GM23248 (cell line): ENCODE measurements around the gene C10orf90. TPM values are rescaled to one million over a fixed set of nuclear protein-coding genes. Genes with fewer than 3 reads are reported as not detected.
A peak's percentile ranks its signal among the peaks of the same experiment; 100 is the strongest.

Source experiments
- DNase-seq: peaks from one replicate; pipeline ENCODE4 v3.0.0-alpha.2; 2015
- H2AFZ ChIP-seq: fragments of 200-600 bp; sonication (generic); 2 replicates; pipeline ENCODE4 v1.6.1; 2016; ENCODE audit warnings: antibody characterized with exemption
- H3F3A ChIP-seq: fragments of 200-600 bp; sonication (generic); 2 replicates; pipeline ENCODE4 v1.6.1; 2016; ENCODE audit warnings: mild to moderate bottlenecking, antibody characterized with exemption, mixed run types; ENCODE audit not compliant: insufficient read depth
- H3K27ac ChIP-seq: fragments of 200-600 bp; sonication (generic); 2 replicates; pipeline ENCODE4 v1.5.1; 2016; ENCODE audit warnings: mild to moderate bottlenecking
- H3K27me3 ChIP-seq: fragments of 200-600 bp; sonication (generic); replicated peaks from 2 replicates; pipeline ENCODE4 v1.6.1; 2016; ENCODE audit warnings: mild to moderate bottlenecking; ENCODE audit not compliant: insufficient read depth
- H3K36me3 ChIP-seq: fragments of 200-600 bp; sonication (generic); 2 replicates; pipeline ENCODE4 v1.6.1; 2016; ENCODE audit warnings: low read depth, mild to moderate bottlenecking
- H3K4me1 ChIP-seq: fragments of 200-600 bp; sonication (generic); 2 replicates; pipeline ENCODE4 v1.6.1; 2016; ENCODE audit warnings: mild to moderate bottlenecking; ENCODE audit not compliant: insufficient read depth
- H3K4me2 ChIP-seq: fragments of 200-600 bp; sonication (generic); one replicate; pipeline ENCODE4 v1.6.1; 2016; ENCODE audit warnings: mild to moderate bottlenecking; ENCODE audit not compliant: unreplicated experiment
- H3K4me3 ChIP-seq: fragments of 200-600 bp; sonication (generic); 2 replicates; pipeline ENCODE4 v1.5.1; 2016; ENCODE audit warnings: mild to moderate bottlenecking
- H3K79me2 ChIP-seq: fragments of 200-600 bp; sonication (generic); 2 replicates; pipeline ENCODE4 v1.6.1; 2016; ENCODE audit warnings: mild to moderate bottlenecking; ENCODE audit not compliant: insufficient read depth
- H3K9ac ChIP-seq: fragments of 200-600 bp; sonication (generic); 2 replicates; pipeline ENCODE4 v1.6.1; 2016; ENCODE audit warnings: mild to moderate bottlenecking
- H3K9me2 ChIP-seq: fragments of 200-600 bp; sonication (generic); 2 replicates; pipeline ENCODE4 v1.6.1; 2016; ENCODE audit warnings: mixed run types, mild to moderate bottlenecking, moderate library complexity; ENCODE audit not compliant: insufficient read depth
- H3K9me3 ChIP-seq: fragments of 200-600 bp; sonication (generic); one replicate; pipeline ENCODE4 v1.6.1; 2017; ENCODE audit warnings: low read depth
- H4K20me1 ChIP-seq: fragments of 200-600 bp; sonication (generic); 2 replicates; pipeline ENCODE4 v1.6.0; 2016; ENCODE audit not compliant: insufficient read depth
- EZH2 ChIP-seq: fragments of 200-600 bp; sonication (generic); IDR thresholded peaks from 2 replicates; pipeline ENCODE4 v1.6.1; 2018; ENCODE audit warnings: antibody characterized with exemption, mild to moderate bottlenecking; ENCODE audit not compliant: insufficient read depth, poor library complexity, severe bottlenecking
- EZH2phosphoT487 ChIP-seq: fragments of 200-600 bp; sonication (generic); IDR thresholded peaks from 2 replicates; pipeline ENCODE4 v1.6.1; 2018; ENCODE audit warnings: antibody characterized with exemption, moderate library complexity, mild to moderate bottlenecking, low read depth; ENCODE audit not compliant: insufficient read depth
- WGBS, 2 experiments: methylation state at CpG; one replicate each; pipeline ENCODE4 v1.1.6; 2015 to 2017; ENCODE audit warnings: low lambda C conversion rate in 2 of 2, low coverage in 1 of 2; ENCODE audit errors: missing lambda C conversion rate in 2 of 2; 5-methylcytosine and 5-hydroxymethylcytosine counted together
- in situ Hi-C: fragments of 300-500 bp; cut with MboI; formaldehyde crosslinking; loops from 2 replicates; pipeline ENCODE4 v1.15.0; 2020
- polyA plus RNA-seq: library from polyadenylated mRNA; unstranded; fragments of >200 nt; fragmentation: Nextera tagmentation; extraction: Ambion mirVana; gene quantifications from 2 replicates; pipeline ENCODE4 v1.2.1, GENCODE V29; 2016
- total RNA-seq: library from RNA; depleted of rRNA; stranded (reverse); fragments of >200 nt; shearing (Covaris generic); gene quantifications from 2 replicates; pipeline ENCODE4 v1.2.3, GENCODE V29; 2014

Gene C10orf90
- total and polyA plus RNA-seq, 2 experiments from 2014 or later, result 0.22 to 0.71 TPM

DNA sequence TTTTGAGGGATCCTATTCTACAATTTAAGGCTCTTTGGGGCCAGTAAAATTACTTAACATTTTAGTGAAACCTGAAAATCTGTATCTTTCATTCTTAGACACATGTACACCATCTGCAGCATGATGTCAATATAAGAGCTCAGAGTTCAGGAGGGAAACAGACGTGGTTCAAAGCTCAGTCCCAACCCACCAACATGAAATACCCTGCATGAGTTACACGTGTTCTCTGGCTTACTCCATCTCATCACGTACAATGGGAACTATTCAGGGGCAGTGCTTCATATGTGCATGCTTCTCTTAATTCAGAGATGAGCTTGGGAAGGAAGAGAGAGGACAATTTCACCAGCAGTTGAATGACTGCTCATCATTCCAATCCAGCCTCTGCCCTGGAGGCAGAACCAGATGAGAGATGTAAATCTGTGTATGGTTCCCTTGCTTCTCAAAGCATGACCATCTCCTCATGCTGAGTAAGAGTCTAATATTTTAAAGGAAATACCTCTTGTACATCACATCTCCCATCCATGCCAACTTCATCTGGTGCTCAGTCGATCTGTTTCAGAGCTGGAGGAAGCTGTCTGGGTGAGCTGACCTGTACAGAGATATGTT, 253.2 kb downstream of the C10orf90 start:
- Histone ChIP-seq H3K9ac (no peak overlapping the region), H3K79me2 (no peaks in the 10 kb centered on the region), H3K4me2 (no peak overlapping the region), H4K20me1 (no peaks in the 10 kb centered on the region), H3K36me3 (no peaks in the 10 kb centered on the region), H3K27me3 (no peaks in the 10 kb centered on the region), H3K4me3 (no peak overlapping the region), H2AFZ (no peak overlapping the region), H3K9me3 (no peaks in the 10 kb centered on the region), H3F3A (peaks cover 17% of the 10 kb centered on the region), H3K4me1 (peaks cover 23% of the 10 kb centered on the region), H3K27ac (no peak overlapping the region), H3K9me2 (no peaks in the 10 kb centered on the region)
- 47 to 54% methylated on average over 4 of the region's 4 CpGs for WGBS, 2 experiments
- TF ChIP-seq EZH2 (no peak), EZH2phosphoT487 (no peak)
- in situ Hi-C loops, result no loop called here
- DNase-seq, result peak; percentile 62

DNA sequence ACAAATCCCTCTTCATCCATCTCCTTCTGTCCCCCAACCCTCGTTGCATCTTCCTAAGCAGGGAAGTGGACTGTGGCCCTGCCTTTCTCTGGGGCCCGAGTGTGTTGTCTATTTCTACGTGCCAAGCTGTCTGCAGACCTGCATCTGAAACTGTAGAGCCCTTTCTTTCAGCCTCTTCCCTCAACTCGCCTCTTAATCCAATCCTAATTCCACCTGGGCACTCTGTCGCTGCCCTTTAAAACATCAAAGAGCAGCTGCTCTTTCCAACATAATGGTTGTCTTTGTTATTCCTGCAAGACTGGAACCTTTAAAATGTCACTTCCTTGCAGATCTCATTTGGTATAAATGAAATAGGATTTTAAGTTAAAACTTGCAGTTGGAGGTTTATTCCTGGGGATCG, 260.7 kb downstream of the C10orf90 start:
- H3K9me3 ChIP-seq, result no peaks in the 10 kb centered on the region

DNA sequence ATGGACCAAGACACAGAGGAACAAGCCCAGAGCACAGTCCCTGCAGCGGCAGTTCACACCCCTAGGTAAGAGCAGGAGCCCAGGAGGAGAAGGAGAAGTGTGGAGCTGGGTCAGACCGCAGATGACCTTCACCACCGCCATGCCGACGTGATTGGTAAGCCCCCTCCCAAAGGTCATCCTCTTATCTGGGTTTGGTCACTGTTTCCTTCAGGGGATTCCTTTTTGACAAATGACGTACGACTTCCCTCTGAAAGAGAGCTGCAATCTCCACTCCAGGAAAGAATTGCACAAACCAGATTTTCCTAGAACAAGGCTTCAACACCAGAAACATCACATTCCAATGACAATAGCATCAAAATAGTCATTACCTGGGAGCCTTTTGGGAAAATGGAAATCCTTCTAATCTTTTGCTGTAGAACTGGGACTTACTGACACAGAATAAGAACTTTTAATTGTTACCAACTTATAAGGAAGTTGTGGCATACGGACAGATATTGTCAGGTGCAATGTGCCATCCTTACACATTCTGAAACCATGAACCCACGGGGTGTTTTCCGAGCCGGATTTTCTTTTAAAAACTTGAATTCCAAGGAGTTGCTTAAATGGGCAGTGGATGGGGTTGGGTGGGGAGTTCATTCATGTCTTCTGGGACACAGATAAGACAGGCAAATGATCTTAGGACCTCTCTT, 261.4 kb downstream of the C10orf90 start:
- H3F3A ChIP-seq, result no peaks in the 10 kb centered on the region

More for the DNA sequence above, 260.7 kb downstream of the C10orf90 start:
- H3K4me2 ChIP-seq, result no peak overlapping the region
- no peak overlapping the region for H3K27ac ChIP-seq
- no peaks in the 10 kb centered on the region for H3K79me2 ChIP-seq
- TF ChIP-seq EZH2phosphoT487, result no peak
- TF ChIP-seq EZH2, result no peak
- H3K4me3 ChIP-seq, result no peak overlapping the region
- no peaks in the 10 kb centered on the region for H4K20me1 ChIP-seq
- H3K9ac ChIP-seq, result no peak overlapping the region
- no peaks in the 10 kb centered on the region for H3K36me3 ChIP-seq
- DNase-seq, result no peak
- H3F3A ChIP-seq, result no peaks in the 10 kb centered on the region
- WGBS, 2 experiments, result 87 to 91% methylated on average over 6 of the region's 6 CpGs
- no peaks in the 10 kb centered on the region for H3K9me2 ChIP-seq
- peaks cover 8% of the 10 kb centered on the region for H3K4me1 ChIP-seq
- in situ Hi-C loops, result no loop called here
- H2AFZ ChIP-seq, result no peak overlapping the region
- H3K27me3 ChIP-seq, result no peaks in the 10 kb centered on the region

DNA sequence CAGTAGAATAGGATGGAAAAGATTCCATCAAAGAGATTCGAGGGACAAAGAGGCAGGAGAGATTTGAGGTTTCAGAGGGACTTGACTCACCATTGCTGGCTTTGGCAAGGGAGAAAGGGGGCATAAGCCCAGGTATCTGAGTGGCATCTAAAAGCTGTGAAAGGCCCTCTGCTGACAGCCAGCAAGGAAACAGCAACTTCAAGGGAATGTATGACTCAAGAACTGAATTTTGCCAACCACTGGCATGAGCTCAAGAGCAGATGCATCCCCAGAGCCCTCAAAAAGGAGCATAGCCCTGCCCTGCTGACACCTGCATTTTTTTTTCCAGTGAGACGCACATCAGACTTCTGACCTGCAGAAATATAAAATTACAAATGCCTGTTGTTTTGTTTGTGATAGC, 262.7 kb downstream of the C10orf90 start:
- H3K36me3 ChIP-seq, result no peaks in the 10 kb centered on the region
- WGBS, 2 experiments, result 77 to 83% methylated on average over 2 of the region's 2 CpGs
- no peak overlapping the region for H3K27ac ChIP-seq
- no peak overlapping the region for H3K4me2 ChIP-seq
- no peaks in the 10 kb centered on the region for H3F3A ChIP-seq
- no peak overlapping the region for H3K9ac ChIP-seq
- no peaks in the 10 kb centered on the region for H3K9me3 ChIP-seq
- in situ Hi-C loops, result no loop called here
- no peak overlapping the region for H3K4me3 ChIP-seq
- H3K4me1 ChIP-seq, result peaks cover 8% of the 10 kb centered on the region
- TF ChIP-seq EZH2phosphoT487 (no peak), EZH2 (no peak)
- peak; percentile 61 for DNase-seq
- no peaks in the 10 kb centered on the region for H3K79me2 ChIP-seq
- H4K20me1 ChIP-seq, result no peaks in the 10 kb centered on the region
- no peaks in the 10 kb centered on the region for H3K9me2 ChIP-seq
- H3K27me3 ChIP-seq, result no peaks in the 10 kb centered on the region
- H2AFZ ChIP-seq, result no peak overlapping the region

More for the DNA sequence above, 261.4 kb downstream of the C10orf90 start:
- Histone ChIP-seq H3K4me2 (no peak overlapping the region), H2AFZ (no peak overlapping the region), H3K27me3 (no peaks in the 10 kb centered on the region), H4K20me1 (no peaks in the 10 kb centered on the region), H3K79me2 (no peaks in the 10 kb centered on the region), H3K9me2 (no peaks in the 10 kb centered on the region), H3K4me3 (no peak overlapping the region), H3K27ac (no peak overlapping the region), H3K4me1 (peaks cover 8% of the 10 kb centered on the region), H3K36me3 (no peaks in the 10 kb centered on the region), H3K9me3 (no peaks in the 10 kb centered on the region), H3K9ac (no peak overlapping the region)
- no peak for DNase-seq
- TF ChIP-seq EZH2phosphoT487, result no peak
- TF ChIP-seq EZH2, result no peak
- WGBS, 2 experiments, result 81 to 87% methylated on average over 11 of the region's 11 CpGs
- in situ Hi-C loops, result no loop called here
